ENCODE data around the gene SLC7A4.
A peak's percentile ranks its signal among the peaks of the same experiment; 100 is the strongest.

Gene SLC7A4

DNA sequence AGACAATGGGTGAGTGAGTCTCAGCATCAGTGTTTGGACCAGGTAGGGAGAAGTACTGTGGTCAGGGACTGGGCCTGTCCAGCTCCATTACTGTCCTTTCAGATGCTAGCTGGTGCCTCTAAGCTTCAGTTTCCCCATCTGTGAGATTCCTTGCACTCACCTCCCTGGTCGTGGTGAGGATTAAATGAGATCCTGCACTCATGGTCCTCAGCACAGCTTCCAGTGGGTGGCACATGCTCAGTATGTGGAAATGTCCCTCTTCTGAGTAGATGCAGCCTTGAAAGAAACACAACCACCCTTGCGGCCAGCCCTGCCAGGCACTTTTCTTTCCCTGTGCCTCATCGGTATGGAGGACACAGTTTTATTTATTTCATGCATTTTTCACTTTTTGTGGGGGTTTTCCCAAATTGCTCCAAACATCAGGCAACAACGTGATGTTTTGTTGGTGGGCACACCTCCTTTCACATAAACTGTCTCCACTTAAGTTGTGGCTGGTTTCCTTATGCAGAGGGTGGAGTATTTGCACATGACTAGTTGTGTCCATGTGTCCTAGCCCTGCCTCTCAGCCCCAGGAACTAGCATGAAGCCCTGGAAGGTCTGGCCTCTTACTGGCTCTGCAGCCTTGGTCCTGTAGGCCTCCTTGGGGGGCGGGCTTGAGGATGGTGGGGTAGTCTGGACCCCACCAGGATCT, 49.1 kb downstream of the SLC7A4 start:
- no peak for DNase-seq

DNA sequence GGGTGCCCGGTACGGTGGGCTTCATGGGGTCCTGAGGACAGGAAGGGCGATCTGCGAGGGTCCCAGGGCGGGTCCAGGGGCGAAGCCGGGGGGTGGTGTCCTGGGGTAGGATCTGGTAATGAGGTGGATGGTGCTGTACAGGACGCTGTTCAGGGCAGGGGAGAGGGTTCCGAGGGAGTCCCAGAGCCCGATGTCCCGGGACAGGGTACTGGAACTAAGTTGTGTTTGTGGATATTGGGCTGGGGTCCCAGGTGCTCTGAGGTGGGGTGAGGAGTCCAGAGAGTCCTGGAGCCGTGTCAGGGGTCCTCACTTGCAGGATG, 49.8 kb downstream of the SLC7A4 start:
- DNase-seq: no peak

DNA sequence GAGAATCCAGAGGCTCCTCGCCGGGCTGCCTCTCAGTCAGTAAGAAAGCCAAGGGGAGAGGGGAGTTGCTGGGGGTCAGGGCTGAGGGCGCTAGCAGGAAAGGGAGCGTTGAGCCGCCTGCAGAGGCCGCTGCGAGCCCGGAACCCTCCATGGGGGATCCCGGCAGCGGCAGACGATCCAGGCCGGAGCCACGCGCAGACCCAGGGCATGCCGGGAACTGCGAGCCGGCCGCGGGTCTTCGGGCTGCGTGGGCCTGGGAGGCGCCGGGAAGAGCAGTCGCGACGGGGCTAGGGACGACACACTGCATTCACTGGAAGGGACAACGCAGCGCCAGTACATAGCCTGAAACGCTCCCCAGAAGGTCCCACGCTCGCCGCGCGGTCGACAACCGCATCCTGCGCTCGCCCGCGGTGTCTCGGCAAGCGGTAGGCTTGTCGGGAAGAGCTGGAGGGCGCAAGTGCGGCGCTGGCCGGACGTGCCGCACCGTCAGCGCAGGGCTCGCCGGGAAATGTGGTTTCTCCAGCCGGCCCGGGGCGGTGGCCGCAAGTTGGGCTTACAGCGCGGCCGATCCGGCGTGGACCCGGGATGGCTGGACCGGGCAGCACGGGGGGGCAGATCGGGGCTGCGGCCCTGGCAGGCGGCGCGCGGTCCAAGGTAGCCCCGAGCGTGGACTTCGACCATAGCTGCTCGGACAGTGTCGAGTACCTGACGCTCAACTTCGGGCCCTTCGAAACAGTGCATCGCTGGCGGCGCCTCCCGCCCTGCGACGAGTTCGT, 50.4 kb downstream of the SLC7A4 start, which contains the start of gene LZTR1:
TSS of gene LZTR1 (plus strand) at position 511 of the 776 bp plus-strand sequence. CDS start at position 586, 75 bp downstream.
- DNase-seq: peak; percentile 82

DNA sequence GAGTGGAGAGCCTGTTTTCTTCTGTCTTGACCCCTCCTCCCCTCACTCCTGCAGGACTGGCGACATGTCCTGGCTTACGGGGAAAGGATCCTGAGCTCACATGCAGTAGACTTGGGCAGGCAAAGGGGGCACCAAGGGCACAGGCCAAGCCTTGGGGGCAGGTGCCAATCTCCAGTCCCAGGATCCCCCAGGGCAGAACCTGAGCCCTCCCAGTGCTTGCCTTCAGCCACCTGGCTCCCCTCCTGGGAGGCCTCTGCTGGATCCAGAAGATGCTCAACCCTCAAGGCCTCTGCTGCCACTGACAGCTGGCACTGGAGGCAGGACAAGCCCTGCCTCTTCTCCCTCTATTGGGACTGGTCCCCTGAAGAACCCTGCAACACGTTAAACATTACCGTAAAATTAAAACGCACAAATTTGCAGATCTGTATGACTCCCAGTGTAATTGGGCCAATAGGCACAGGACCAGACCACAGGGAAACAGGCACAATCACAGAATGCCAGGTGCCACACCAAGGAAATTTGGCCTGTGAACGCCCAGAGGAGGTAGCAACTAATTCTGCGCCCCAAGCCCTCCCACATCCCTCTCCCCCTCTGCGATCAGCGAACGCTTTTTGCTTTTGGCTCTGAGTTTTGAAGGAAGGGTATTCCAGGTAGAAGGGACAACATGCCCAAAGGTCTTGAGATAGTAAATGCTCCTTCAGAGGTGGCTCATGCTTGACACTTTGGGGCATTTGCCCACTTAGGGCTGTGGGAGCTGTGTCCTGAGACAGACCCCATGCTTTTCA, 51.2 kb downstream of the SLC7A4 start:
- no peak for DNase-seq

DNA sequence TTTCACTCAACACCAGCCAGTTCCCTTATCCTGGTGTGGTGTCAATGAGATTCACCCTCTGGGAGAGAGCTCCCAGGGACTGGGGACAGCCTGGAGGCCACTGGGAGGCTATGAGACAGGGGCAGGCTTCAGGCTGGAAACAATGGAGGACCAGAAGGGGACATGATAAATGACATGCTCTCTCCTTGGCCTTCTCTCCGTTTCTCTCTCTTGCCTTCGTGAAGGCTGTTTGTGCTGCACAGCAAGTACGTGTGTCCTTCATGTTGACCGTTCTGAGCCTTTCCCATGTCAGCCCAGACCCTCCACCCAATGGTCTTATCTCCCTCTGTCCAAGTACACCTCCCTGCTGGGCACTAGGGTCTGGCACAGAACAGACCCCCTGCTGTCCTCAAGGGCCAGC, 51.8 kb downstream of the SLC7A4 start:
- DNase-seq: no peak

DNA sequence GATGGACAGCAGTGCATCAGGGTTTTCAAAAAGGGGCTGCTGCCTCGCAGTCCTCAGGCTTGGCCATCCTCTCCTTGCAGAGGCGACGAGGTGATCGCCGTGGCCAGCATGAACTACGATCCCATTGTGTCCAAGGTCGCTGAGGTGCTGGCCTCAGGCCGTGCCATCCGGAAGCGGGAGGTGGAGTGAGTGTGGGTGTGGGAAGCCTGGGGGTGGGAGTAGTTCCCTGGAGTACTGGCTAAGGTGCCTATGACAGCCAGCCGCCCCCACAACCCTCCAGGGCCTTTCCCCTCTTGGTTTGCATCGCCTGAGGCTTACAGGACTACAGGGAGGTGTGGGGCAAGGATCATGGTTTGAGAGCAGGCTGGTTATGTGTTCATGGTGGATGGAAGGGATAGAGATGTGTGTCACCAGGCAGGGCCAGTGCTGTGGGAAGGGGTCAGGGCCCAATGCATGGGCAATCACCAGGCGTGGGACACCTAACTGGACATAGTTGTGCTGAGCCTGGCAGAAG, 52.4 kb downstream of the SLC7A4 start:
- DNase-seq: no peak

DNA sequence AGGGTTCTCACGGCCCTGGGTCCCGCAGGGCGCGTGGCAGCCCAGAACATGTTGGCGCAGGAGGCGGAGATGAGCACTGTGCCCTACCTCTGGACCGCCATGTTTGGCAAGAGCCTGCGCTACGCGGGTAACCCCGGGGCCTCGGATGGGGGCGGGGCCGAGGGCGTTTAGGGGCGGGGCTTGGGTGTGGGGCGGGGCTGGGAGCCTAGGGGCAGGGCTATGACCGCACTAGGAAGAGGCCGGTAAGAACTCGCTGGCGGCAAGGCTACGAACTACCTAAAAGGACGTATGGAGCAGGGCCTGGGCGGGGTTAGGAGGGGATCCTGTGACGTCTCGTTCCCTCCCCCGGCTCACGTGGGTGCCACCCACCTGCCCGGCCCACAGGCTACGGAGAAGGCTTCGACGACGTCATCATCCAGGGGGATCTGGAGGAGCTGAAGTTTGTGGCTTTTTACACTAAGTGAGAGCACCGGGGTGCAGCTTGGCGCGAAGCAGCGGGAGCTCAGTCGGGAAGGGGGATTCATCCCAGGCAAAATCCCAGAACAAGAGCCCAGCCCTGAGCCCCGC, 53.0 kb downstream of the SLC7A4 start:
- DNase-seq: no peak

Measured in NCI-H2227 treated with DMSO at 0.1 percent for 48 hours (cell line).